Mucosa of descending colon (tissue), 3 donors: Measurements from ENCODE around the gene TSKS. TPM values are rescaled to one million over a fixed set of nuclear protein-coding genes. Genes with fewer than 3 reads are reported as not detected.

Source experiments
- ATAC-seq: fragments of 200-7000 bp; cut with Tn5 transposase; one replicate; pipeline ENCODE4 v1.9.1; 2020; ENCODE audit warnings: mild to moderate bottlenecking, moderate library complexity
- DNase-seq, 3 donors: peaks; one replicate each; pipeline ENCODE4 v3.0.0-alpha.2; 2020
- H3K36me3 ChIP-seq: fragments of 200-600 bp; one replicate; pipeline ENCODE4 v1.8.0; 2021; ENCODE audit warnings: low read depth, mild to moderate bottlenecking
- H3K4me1 ChIP-seq: fragments of 200-600 bp; one replicate; pipeline ENCODE4 v1.8.0; 2021; ENCODE audit warnings: low read depth, mild to moderate bottlenecking
- H3K4me3 ChIP-seq: fragments of 200-600 bp; one replicate; pipeline ENCODE4 v1.8.0; 2021; ENCODE audit warnings: mild to moderate bottlenecking
- H3K9me3 ChIP-seq: fragments of 200-600 bp; one replicate; pipeline ENCODE4 v1.8.0; 2021; ENCODE audit warnings: mild to moderate bottlenecking
- CTCF ChIP-seq: fragments of 200-600 bp; IDR thresholded peaks from one replicate; pipeline ENCODE4 v1.8.0; 2022; ENCODE audit warnings: antibody characterized with exemption, mild to moderate bottlenecking
- intact Hi-C, 2 donors: fragments of 100-400 bp; cut with DNase I in 1 of 2; cut with micrococcal nuclease in 1 of 2; formaldehyde crosslinking; loops; one replicate each; pipeline versions ENCODE4 v1.11.0 to v1.11.1; 2022; cut with DNase I, micrococcal nuclease
- total RNA-seq, 3 donors: library from RNA; stranded (reverse); fragmentation: NEBNext Ultra II Directional in 2 of 3; extraction: Animal tissue kit (Norgen Biotek cat#: 25700) in 2 of 3; gene quantifications; one replicate each; pipeline versions ENCODE4 v1.2.1 to v1.2.4, GENCODE V29; 2021 to 2023
- donor health status: DM: no; HTN: no; CAD: no; lungs with moderate emphysema.
- donor health status: DM: no; HTN: no; CAD: no.
- donor health status: DM: no; HTN: yes; CAD: no.

TSKS gene
- total RNA-seq, 3 donors from 2014 or later = 0.35 TPM; not detected in 2

GRCh38 chr19:49712397-49712859 lies 50.7 kb downstream of the TSKS start:
- no peak for TF ChIP-seq CTCF
- H3K4me1 ChIP-seq = no peaks in the 10 kb centered on the region
- no peaks in the 10 kb centered on the region for H3K9me3 ChIP-seq

GRCh38 chr19:49710372-49710951 lies 52.6 kb downstream of the TSKS start:
- ATAC-seq (no peak), DNase-seq (no peak)
- intact Hi-C loops = no loop called here
- Histone ChIP-seq H3K9me3 (no peaks in the 10 kb centered on the region), H3K4me3 (no peak overlapping the region), H3K4me1 (no peaks in the 10 kb centered on the region), H3K36me3 (no peaks in the 10 kb centered on the region)
- TF ChIP-seq CTCF = no peak

More at GRCh38 chr19:49712397-49712859, 50.7 kb downstream of the TSKS start:
- DNase-seq (peak; percentile 38 to 66 (median 59)), ATAC-seq (peak; percentile 70)
- intact Hi-C loops = no loop called here
- Histone ChIP-seq H3K36me3 (no peaks in the 10 kb centered on the region), H3K4me3 (no peak overlapping the region)

GRCh38 chr19:49705919-49706318 lies 57.2 kb downstream of the TSKS start:
- DNase-seq (no peak), ATAC-seq (no peak)
- no peak for TF ChIP-seq CTCF
- intact Hi-C loops = no loop called here
- Histone ChIP-seq H3K9me3 (no peaks in the 10 kb centered on the region), H3K4me3 (no peak overlapping the region), H3K4me1 (no peaks in the 10 kb centered on the region), H3K36me3 (no peaks in the 10 kb centered on the region)

- Histone ChIP-seq H3K4me1 (no peaks in the 10 kb centered on the region), H3K9me3 (no peaks in the 10 kb centered on the region), H3K36me3 (no peaks in the 10 kb centered on the region), H3K4me3 (no peak overlapping the region)
- TF ChIP-seq CTCF = no peak
- no peak for ATAC-seq
- DNase-seq = no peak
- intact Hi-C loops = no loop called here
Measured at GRCh38 chr19:49704888-49705642, 58.0 kb downstream of the TSKS start.

- H3K9me3 ChIP-seq = no peaks in the 10 kb centered on the region
- H3K4me3 ChIP-seq = no peak overlapping the region
- no peaks in the 10 kb centered on the region for H3K4me1 ChIP-seq
- no peak for TF ChIP-seq CTCF
- ATAC-seq (no peak), DNase-seq (no peak)
- intact Hi-C loops = no loop called here
- H3K36me3 ChIP-seq = no peaks in the 10 kb centered on the region
Measured at GRCh38 chr19:49701271-49701786, 61.8 kb downstream of the TSKS start.
